Suprapubic skin (tissue), 3 donors: ENCODE data around the gene CHRM2.

Experiments used
- EP300 ChIP-seq: sonication (generic); formaldehyde crosslinking; IDR thresholded peaks from one replicate; pipeline ENCODE4 v1.6.1; 2017; ENCODE audit warnings: antibody characterized with exemption
- TF ChIP-seq, protein P1 (sequence below), 2 donors: fragments of 200-600 bp in 1 of 2; fragments of 450-650 bp in 1 of 2; sonication (generic) in 1 of 2; IDR thresholded peaks; one replicate each; pipeline ENCODE4 v1.5.1; 2016 to 2019; ENCODE audit warnings: antibody characterized with exemption in 2 of 2, mild to moderate bottlenecking in 1 of 2, moderate library complexity in 1 of 2

DNA sequence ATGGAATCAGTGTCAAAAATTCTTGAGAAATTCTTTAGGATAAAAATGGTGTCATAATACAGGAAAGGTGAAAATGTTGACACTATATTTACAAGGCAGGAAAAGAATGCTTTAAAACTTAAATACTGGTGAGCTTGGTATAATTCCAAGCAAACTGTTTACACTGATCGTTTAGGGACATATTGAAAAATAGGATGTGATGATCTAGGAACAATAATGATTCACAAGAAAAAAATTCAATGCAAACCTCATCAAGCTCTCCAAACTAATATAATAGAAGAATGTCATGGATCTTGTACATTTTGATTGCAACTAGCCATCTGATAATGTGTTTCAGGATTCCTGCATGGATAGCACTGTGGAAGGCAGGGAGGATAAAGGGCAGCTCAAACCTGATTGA, 98.4 kb downstream of the CHRM2 start:
- TF ChIP-seq, protein P1, sequence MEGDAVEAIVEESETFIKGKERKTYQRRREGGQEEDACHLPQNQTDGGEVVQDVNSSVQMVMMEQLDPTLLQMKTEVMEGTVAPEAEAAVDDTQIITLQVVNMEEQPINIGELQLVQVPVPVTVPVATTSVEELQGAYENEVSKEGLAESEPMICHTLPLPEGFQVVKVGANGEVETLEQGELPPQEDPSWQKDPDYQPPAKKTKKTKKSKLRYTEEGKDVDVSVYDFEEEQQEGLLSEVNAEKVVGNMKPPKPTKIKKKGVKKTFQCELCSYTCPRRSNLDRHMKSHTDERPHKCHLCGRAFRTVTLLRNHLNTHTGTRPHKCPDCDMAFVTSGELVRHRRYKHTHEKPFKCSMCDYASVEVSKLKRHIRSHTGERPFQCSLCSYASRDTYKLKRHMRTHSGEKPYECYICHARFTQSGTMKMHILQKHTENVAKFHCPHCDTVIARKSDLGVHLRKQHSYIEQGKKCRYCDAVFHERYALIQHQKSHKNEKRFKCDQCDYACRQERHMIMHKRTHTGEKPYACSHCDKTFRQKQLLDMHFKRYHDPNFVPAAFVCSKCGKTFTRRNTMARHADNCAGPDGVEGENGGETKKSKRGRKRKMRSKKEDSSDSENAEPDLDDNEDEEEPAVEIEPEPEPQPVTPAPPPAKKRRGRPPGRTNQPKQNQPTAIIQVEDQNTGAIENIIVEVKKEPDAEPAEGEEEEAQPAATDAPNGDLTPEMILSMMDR (IDR thresholded peaks at IDR 0.05), result no peak
- TF ChIP-seq EP300, result no peak
